ENCODE data around the gene A3GALT2.

The A3GALT2 gene

GRCh38 chr1:33288976-33289857, 31.7 kb downstream of the A3GALT2 start:
- DNase-seq = no peak

GRCh38 chr1:33287317-33287716, 33.6 kb downstream of the A3GALT2 start:
- DNase-seq = no peak

GRCh38 chr1:33286451-33287185, 34.3 kb downstream of the A3GALT2 start:
- DNase-seq = no peak

- DNase-seq = no peak
Observed at GRCh38 chr1:33284049-33284448, 36.8 kb downstream of the A3GALT2 start.

GRCh38 chr1:33282791-33283190, 38.1 kb downstream of the A3GALT2 start:
- no peak for DNase-seq

DNA sequence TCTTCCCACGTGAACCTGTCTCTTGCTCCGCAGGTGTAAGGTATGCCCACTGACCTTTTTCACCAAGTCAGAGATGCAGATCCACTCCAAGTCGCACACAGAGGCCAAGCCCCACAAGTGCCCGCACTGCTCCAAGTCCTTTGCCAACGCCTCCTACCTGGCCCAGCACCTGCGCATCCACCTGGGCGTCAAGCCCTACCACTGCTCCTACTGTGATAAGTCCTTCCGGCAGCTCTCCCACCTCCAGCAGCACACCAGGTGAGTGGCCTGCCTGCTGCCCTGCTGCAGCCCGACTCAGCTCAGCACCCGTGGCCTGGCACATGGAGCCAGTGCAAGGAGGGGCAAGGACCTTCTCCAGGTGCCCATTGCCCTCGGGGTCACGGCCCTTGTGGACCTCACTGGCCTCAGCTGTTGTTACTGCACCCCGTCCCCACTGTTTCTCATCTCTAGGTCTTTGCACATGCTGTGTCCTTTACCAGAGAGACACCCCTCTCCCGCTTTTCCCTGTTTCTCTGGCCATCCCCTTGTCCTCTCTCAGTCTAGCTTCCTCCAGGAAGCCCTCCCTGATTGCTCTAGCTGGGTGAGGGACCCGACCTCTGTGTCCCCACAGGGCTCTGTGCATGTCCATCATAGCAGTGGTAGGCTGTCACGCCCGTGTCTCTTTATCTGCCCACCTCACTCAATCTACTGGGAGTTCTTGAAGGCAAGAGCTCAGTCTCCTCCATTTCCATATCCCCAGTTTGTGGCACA, 39.2 kb downstream of the A3GALT2 start:
- DNase-seq = no peak

- DNase-seq = no peak
Observed at GRCh38 chr1:33280091-33280661, 40.7 kb downstream of the A3GALT2 start.

- no peak for DNase-seq
Observed at GRCh38 chr1:33277488-33278084, 43.3 kb downstream of the A3GALT2 start.

- no peak for DNase-seq
Observed at GRCh38 chr1:33276573-33277298, 44.2 kb downstream of the A3GALT2 start.

DNA sequence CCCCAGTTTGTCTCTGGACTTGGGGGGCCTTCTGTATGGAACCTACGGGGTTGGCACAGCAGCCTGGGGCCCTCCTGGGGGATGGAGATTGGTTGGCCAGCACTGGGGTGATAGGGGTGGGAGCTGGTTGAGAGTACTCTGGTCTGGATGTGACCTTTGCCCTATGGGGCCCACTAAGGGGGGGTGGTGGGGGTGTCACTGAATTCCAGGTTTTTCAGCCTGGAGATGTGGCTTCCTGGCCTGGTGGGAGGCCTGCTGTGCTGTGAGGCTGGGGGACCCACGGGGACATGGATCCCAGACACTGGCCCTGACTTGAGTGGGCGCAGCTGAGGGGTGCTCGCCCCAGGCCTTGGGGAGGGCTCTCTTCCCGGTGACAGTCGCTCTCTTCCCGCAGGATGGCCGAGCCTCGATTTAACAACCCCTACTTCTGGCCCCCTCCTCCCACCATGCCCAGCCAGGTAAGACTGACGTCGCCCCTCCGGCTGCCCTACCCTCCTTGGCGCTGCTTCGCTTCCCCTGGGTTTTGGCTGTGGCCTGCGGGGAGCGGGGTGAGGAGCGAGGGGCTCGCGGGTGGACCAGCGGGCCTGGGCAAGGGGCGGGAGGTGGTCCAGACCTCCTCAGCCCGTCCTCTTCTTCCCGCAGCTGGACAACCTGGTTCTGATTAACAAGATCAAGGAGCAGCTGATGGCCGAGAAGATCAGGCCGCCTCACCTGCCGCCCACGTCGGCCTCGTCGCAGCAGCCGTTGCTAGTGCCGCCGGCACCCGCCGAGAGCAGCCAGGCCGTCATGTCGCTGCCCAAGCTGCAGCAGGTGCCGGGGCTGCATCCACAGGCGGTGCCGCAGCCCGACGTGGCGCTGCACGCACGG, 45.0 kb downstream of the A3GALT2 start:
- no peak for DNase-seq

DNA sequence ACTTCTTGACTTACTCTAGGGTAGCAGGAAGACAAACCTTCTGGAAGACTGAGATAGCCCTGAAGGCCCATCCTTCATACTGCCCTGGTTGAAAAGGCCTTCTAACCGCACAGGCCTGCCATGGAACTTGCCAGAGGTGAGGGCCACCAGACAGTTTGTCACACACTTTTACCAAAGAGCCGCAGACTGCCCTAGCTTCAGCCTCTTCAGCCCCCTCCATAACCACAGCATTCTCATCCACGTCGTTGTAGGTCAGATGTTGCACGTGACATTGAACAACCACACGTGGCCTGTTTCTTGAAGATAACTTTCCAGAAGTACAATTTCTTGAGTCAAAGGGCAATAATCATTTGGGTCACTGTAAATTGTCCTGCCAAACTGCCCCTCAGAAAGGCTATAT, 45.7 kb downstream of the A3GALT2 start:
- no peak for DNase-seq

DNA sequence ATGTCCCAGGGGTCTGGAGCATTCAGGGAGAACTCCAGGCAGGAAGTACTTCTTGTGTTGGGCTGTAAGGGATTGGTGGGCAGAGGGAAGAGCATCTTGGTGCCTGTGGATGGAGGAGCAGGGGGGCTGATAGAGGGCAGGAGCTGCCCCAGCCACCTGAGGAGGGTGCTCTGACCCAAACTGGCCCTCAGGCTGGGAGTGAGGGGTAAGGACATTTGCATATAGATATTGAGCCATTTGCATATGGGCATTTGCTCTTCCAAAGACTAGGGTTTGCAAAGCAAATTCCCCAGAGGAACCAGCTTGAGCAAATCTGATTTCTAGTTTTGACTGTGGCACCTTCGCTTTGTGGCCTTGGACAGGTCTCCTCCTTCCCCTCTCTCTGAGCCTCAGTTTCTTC, 46.5 kb downstream of the A3GALT2 start:
- DNase-seq = no peak

DNA sequence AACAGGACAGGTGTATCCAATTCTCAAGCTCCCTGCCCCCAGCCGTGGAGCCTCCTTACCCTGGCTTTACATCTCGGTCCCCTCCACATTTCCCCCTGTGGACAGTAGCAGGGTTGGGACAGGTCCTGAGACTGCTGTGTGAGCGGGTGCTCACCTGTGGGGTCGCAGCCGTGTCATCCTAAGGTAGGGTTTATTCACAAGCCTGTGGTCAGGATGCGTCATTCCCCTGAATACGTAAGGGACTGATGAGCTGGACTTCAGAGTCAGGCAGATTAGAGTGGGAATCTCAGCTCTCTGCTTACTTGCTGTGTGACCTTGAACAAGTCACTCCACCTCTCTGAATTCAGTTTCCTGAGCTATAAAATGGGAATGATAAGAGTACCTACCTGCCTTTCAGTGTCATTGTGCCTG, 46.9 kb downstream of the A3GALT2 start:
- DNase-seq = no peak

GRCh38 chr1:33273406-33273805, 47.5 kb downstream of the A3GALT2 start:
- no peak for DNase-seq

GRCh38 chr1:33272930-33273329, 48.0 kb downstream of the A3GALT2 start:
- DNase-seq = no peak

DNA sequence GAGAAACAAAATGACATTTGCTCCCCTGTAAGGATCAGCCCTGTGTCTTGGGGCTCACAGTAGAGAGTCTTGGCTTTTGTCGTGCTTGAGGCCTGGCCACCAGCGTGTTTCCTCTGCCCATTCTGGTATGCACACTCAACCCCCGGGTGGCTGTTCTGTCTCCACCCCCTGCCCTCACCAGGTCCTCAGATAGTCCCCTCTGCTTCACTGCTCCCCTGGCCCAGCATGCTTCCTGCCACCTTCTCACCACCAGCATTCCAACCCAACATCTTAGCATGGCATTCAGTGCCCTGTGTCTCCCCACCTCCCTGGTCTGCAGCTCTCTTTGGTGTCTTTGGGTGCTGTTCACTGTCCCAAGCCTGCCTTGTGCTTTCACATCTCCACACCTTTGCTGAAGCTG, 48.4 kb downstream of the A3GALT2 start:
- no peak for DNase-seq

GRCh38 chr1:33271666-33272505, 49.0 kb downstream of the A3GALT2 start:
- no peak for DNase-seq

DNA sequence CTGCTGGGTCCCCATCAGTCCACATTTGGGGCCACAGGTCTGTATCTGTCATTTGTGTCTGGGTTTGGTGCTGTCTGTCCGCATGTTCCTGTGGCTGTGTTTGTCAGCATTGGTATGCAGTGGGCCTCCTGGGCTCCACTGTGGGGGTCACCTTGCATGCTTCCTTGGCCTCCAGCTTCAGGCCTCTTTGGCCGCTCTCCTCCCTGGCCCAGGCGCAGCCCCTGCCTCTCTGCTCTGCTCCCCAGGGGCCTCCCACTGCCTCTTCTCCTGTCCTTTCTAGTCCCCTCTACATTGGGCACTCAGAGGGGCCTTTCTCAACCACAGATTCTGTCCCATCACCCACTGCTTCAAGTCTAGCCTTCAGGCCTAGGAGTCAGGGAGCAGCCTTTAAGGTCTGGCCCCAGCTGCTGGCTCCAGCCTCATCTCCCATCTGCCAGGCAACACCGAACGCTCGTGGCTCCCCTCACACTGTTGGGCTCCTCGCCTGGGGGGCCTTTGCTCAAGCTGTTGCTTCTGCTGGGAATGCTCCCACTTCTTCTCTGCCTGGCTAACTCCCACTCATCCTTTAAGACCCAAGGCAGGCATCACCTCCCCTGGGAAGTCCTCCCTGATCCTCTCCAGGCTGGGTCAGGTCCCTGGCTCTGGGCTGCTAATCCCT, 50.0 kb downstream of the A3GALT2 start:
- no peak for DNase-seq

DNA sequence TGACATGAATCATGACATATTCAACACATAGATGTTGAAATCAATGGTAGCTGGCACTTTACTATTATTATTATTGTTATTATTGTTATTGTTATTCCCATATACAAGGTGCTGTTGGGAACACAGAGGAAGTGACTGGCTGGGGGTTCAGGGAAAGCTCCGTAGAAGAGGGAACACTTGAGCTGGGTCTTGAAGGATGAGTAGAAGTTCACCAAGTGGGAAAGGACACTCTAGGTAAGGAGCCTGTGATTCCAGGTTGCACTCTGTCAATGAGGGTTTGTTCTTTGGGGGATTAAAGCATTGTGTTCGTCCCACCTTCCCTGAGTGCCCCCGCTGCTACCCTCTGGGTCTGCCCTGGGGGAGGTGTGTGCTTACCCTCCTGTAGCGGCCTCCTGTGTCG, 50.5 kb downstream of the A3GALT2 start:
- no peak for DNase-seq
